ENCODE measurements around the gene CTDSPL2.
A peak's percentile ranks its signal among the peaks of the same experiment; 100 is the strongest.

CTDSPL2 gene

GRCh38 chr15:44570361-44570760, 142.9 kb downstream of the CTDSPL2 start:
- H3K4me3 ChIP-seq = no peak overlapping the region
- H3K27ac ChIP-seq = no peak overlapping the region

- Histone ChIP-seq H3K4me3 (no peak overlapping the region), H3K27ac (no peak overlapping the region)
These were observed 146.0 kb downstream of the CTDSPL2 start for GRCh38 chr15:44573386-44573785.

GRCh38 chr15:44574734-44575133, 147.3 kb downstream of the CTDSPL2 start:
- Histone ChIP-seq H3K27ac (peak overlapping the region in 2 of 21 experiments; percentile 5 to 37), H3K4me3 (no peak overlapping the region)
